Osteoblast (primary cell): ENCODE data around the gene MRPL16. TPM values are rescaled to one million over a fixed set of nuclear protein-coding genes. Genes with fewer than 3 reads are reported as not detected.

ENCODE experiments used
- DNase-seq: peaks from one replicate; pipeline ENCODE4 v3.0.0; 2011; ENCODE audit warnings: low spot score, mixed read lengths; ENCODE audit not compliant: insufficient read length; ENCODE audit errors: missing footprints
- H2AFZ ChIP-seq: 2 replicates; pipeline ENCODE4 v1.6.0; 2011; ENCODE audit warnings: mild to moderate bottlenecking, low read length
- H3K27ac ChIP-seq: 2 replicates; pipeline ENCODE4 v1.5.1; 2011; ENCODE audit warnings: mild to moderate bottlenecking, low read depth, low read length, moderate library complexity
- H3K27me3 ChIP-seq: 2 replicates; pipeline ENCODE4 v1.6.0; 2012; ENCODE audit warnings: mild to moderate bottlenecking, control low read depth, inconsistent platforms, low read length, moderate library complexity; ENCODE audit not compliant: insufficient read depth
- H3K36me3 ChIP-seq: 2 replicates; pipeline ENCODE4 v1.5.1; 2011; ENCODE audit warnings: mild to moderate bottlenecking, low read length, control low read depth, moderate library complexity; ENCODE audit not compliant: insufficient read depth
- H3K4me1 ChIP-seq: 2 replicates; pipeline ENCODE4 v1.5.1; 2011; ENCODE audit warnings: mild to moderate bottlenecking, low read length, control low read depth, moderate library complexity; ENCODE audit not compliant: insufficient read depth
- H3K4me2 ChIP-seq: 2 replicates; pipeline ENCODE4 v1.6.0; 2011; ENCODE audit warnings: mild to moderate bottlenecking, low read length; ENCODE audit not compliant: insufficient read depth
- H3K4me3 ChIP-seq: fragments of 200-600 bp; sonication (generic); 3 replicates; pipeline ENCODE4 v1.5.1; 2012; ENCODE audit warnings: mild to moderate bottlenecking, low read length, inconsistent platforms; ENCODE audit not compliant: insufficient read depth
- H3K79me2 ChIP-seq: 2 replicates; pipeline ENCODE4 v1.6.0; 2012; ENCODE audit warnings: mild to moderate bottlenecking, low read length, control low read depth, inconsistent platforms; ENCODE audit not compliant: insufficient read depth
- H3K9me3 ChIP-seq: 2 replicates; pipeline ENCODE4 v1.5.1; 2011; ENCODE audit warnings: low read depth, low read length, control low read depth
- H4K20me1 ChIP-seq: 2 replicates; pipeline ENCODE4 v1.6.0; 2012; ENCODE audit warnings: mild to moderate bottlenecking, low read length, control low read depth; ENCODE audit not compliant: insufficient read depth
- CTCF ChIP-seq: IDR thresholded peaks from 2 replicates; pipeline ENCODE4 v1.5.1; 2011; ENCODE audit warnings: mild to moderate bottlenecking, low read depth, low read length, moderate library complexity; ENCODE audit errors: extremely low read depth
- total RNA-seq: library from RNA; depleted of rRNA; stranded (reverse); fragments of >200 nt; gene quantifications from 2 replicates; pipeline ENCODE4 v1.2.3, GENCODE V29; 2012

Gene MRPL16
- total RNA-seq, 1 donor = 32.9 TPM

- Histone ChIP-seq H3K79me2 (no peaks in the 10 kb centered on the region), H2AFZ (no peak within 1 kb of the TSS), H3K4me3 (no peak within 1 kb of the TSS), H3K27ac (no peak within 1 kb of the TSS), H3K4me2 (no peak within 1 kb of the TSS), H3K27me3 (no peaks in the 10 kb centered on the region), H3K4me1 (no peaks in the 10 kb centered on the region), H3K9me3 (no peaks in the 10 kb centered on the region), H3K36me3 (no peaks in the 10 kb centered on the region), H4K20me1 (no peaks in the 10 kb centered on the region)
- DNase-seq = no peak
- TF ChIP-seq CTCF = no peak
Measured at GRCh38 chr11:59845399-59845798, 34.8 kb upstream of the MRPL16 start, which contains the start of gene CBLIF. Gene CBLIF (minus strand): TSS chr11:59845499. CDS start chr11:59845453, 46 bp downstream.

GRCh38 chr11:59842316-59842715, 31.7 kb upstream of the MRPL16 start:
- no peak for DNase-seq
- H2AFZ ChIP-seq = no peak overlapping the region
- no peak for TF ChIP-seq CTCF

GRCh38 chr11:59841514-59841913, 30.9 kb upstream of the MRPL16 start:
- Histone ChIP-seq H3K27me3 (no peaks in the 10 kb centered on the region), H3K4me3 (no peak overlapping the region), H4K20me1 (no peaks in the 10 kb centered on the region), H2AFZ (no peak overlapping the region), H3K27ac (no peak overlapping the region), H3K79me2 (no peaks in the 10 kb centered on the region), H3K9me3 (no peaks in the 10 kb centered on the region), H3K4me1 (no peaks in the 10 kb centered on the region), H3K36me3 (no peaks in the 10 kb centered on the region), H3K4me2 (no peak overlapping the region)
- DNase-seq = no peak
- no peak for TF ChIP-seq CTCF

More at GRCh38 chr11:59842316-59842715, 31.7 kb upstream of the MRPL16 start:
- Histone ChIP-seq H3K4me2 (no peak overlapping the region), H3K4me1 (no peaks in the 10 kb centered on the region), H3K4me3 (no peak overlapping the region), H3K27ac (no peak overlapping the region), H3K9me3 (no peaks in the 10 kb centered on the region), H3K27me3 (no peaks in the 10 kb centered on the region), H4K20me1 (no peaks in the 10 kb centered on the region), H3K79me2 (no peaks in the 10 kb centered on the region), H3K36me3 (no peaks in the 10 kb centered on the region)

- no peak for TF ChIP-seq CTCF
- no peaks in the 10 kb centered on the region for H3K27me3 ChIP-seq
- H3K9me3 ChIP-seq = no peaks in the 10 kb centered on the region
- H3K4me1 ChIP-seq = no peaks in the 10 kb centered on the region
- H3K36me3 ChIP-seq = no peaks in the 10 kb centered on the region
- H3K79me2 ChIP-seq = no peaks in the 10 kb centered on the region
- no peak overlapping the region for H3K27ac ChIP-seq
- no peak overlapping the region for H3K4me2 ChIP-seq
- H4K20me1 ChIP-seq = no peaks in the 10 kb centered on the region
- DNase-seq = no peak
- H3K4me3 ChIP-seq = no peak overlapping the region
- H2AFZ ChIP-seq = no peak overlapping the region
Measured at GRCh38 chr11:59839615-59840014, 29.0 kb upstream of the MRPL16 start.
